Right lobe of liver (tissue), 6 donors: Measurements from ENCODE around the gene CUL1. TPM values are rescaled to one million over a fixed set of nuclear protein-coding genes. Genes with fewer than 3 reads are reported as not detected.
A peak's percentile ranks its signal among the peaks of the same experiment; 100 is the strongest.

Source experiments
- ATAC-seq, 4 donors: fragments of 200-7000 bp; cut with Tn5 transposase; one replicate each; pipeline ENCODE4 v1.9.1; 2020; ENCODE audit warnings: mild to moderate bottlenecking in 4 of 4, moderate library complexity in 4 of 4
- DNase-seq, 3 donors: peaks; one replicate each; pipeline ENCODE4 v3.0.0-alpha.2; 2020
- H3K27ac ChIP-seq, 3 donors: fragments of 200-600 bp; one replicate each; pipeline ENCODE4 v1.8.0; 2022
- H3K27me3 ChIP-seq, 2 donors: fragments of 200-600 bp; one replicate each; pipeline ENCODE4 v1.8.0; 2022
- H3K36me3 ChIP-seq, 4 donors: fragments of 200-600 bp; sonication (generic) in 1 of 4; one replicate each; pipeline versions ENCODE4 v1.5.1 to v1.8.0; 2017 to 2022; ENCODE audit warnings: control low read depth in 1 of 4
- H3K4me1 ChIP-seq, 4 donors: fragments of 200-600 bp; sonication (generic) in 1 of 4; one replicate each; pipeline versions ENCODE4 v1.5.1 to v1.8.0; 2017 to 2022; ENCODE audit warnings: control low read depth in 1 of 4
- H3K4me3 ChIP-seq, 3 donors: fragments of 200-600 bp; one replicate each; pipeline ENCODE4 v1.8.0; 2022
- H3K9me3 ChIP-seq, 4 donors: fragments of 200-600 bp; sonication (generic) in 1 of 4; one replicate each; pipeline versions ENCODE4 v1.5.1 to v1.8.0; 2017 to 2022; ENCODE audit warnings: control low read depth in 1 of 4
- POLR2A ChIP-seq: fragments of 450-650 bp; IDR thresholded peaks from one replicate; pipeline ENCODE4 v1.6.1; 2017; ENCODE audit warnings: antibody characterized with exemption, mild to moderate bottlenecking
- WGBS: methylation state at CpG from one replicate; pipeline ENCODE4 v1.1.6; 2018; ENCODE audit warnings: low coverage, low lambda C conversion rate; ENCODE audit not compliant: insufficient coverage; ENCODE audit errors: missing lambda C conversion rate; 5-methylcytosine and 5-hydroxymethylcytosine counted together
- intact Hi-C, 2 donors: fragments of 100-400 bp; cut with DNase I; formaldehyde crosslinking; loops; one replicate each; pipeline versions ENCODE4 v1.11.2 to v1.14.1; 2022
- total RNA-seq, 6 experiments: library from RNA; depleted of rRNA in 2 of 6; stranded (reverse); fragments of >200 nt in 2 of 6; fragmentation: NEBNext Ultra II Directional in 3 of 6; extraction: Animal tissue kit (Norgen Biotek cat#: 25700) in 3 of 6; gene quantifications; one replicate each; pipeline versions ENCODE4 v1.1.0 to v1.2.4, GENCODE V29; 2016 to 2023
- TF ChIP-seq, protein P1 (sequence below), 4 donors: fragments of 200-600 bp in 3 of 4; fragments of 450-650 bp in 1 of 4; IDR thresholded peaks; one replicate each; pipeline versions ENCODE4 v1.5.1 to v1.8.0; 2016 to 2022; ENCODE audit warnings: antibody characterized with exemption in 4 of 4, mild to moderate bottlenecking in 2 of 4
- donor health status: DM: no; HTN: yes; CAD: no.
- donor health status: DM: no; HTN: no; CAD: no.
- donor health status: DM: no; HTN: no; CAD: no.
- donor health status: DM: no; HTN: yes; CAD: no.
- donor health status: DM: no; HTN: yes; CAD: no.

The CUL1 gene
- total RNA-seq, 6 experiments from 2014 or later = 22.3 to 46.3 (median 30.8) TPM

- WGBS = 31% methylated on average over 16 of the region's 18 CpGs
- intact Hi-C loops = no loop called here
- ATAC-seq = peak in 2 of 4 donors; percentile 16 to 19
- Histone ChIP-seq H3K4me1 (peaks cover 0 to 18% (median 9%) of the 10 kb centered on the region in 4 donors), H3K4me3 (peak overlapping the region; percentile 83 to 93 (median 91)), H3K27ac (peak overlapping the region; percentile 97 to 100 (median 99)), H3K27me3 (no peaks in the 10 kb centered on the region), H3K9me3 (no peaks in the 10 kb centered on the region), H3K36me3 (no peaks in the 10 kb centered on the region)
- DNase-seq = no peak
- peak; percentile 22 for TF ChIP-seq POLR2A
- TF ChIP-seq, protein P1, sequence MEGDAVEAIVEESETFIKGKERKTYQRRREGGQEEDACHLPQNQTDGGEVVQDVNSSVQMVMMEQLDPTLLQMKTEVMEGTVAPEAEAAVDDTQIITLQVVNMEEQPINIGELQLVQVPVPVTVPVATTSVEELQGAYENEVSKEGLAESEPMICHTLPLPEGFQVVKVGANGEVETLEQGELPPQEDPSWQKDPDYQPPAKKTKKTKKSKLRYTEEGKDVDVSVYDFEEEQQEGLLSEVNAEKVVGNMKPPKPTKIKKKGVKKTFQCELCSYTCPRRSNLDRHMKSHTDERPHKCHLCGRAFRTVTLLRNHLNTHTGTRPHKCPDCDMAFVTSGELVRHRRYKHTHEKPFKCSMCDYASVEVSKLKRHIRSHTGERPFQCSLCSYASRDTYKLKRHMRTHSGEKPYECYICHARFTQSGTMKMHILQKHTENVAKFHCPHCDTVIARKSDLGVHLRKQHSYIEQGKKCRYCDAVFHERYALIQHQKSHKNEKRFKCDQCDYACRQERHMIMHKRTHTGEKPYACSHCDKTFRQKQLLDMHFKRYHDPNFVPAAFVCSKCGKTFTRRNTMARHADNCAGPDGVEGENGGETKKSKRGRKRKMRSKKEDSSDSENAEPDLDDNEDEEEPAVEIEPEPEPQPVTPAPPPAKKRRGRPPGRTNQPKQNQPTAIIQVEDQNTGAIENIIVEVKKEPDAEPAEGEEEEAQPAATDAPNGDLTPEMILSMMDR (IDR thresholded peaks at IDR 0.05) = no peak
Observed at GRCh38 chr7:148697256-148698006, 1.3 kb upstream of the CUL1 start.

DNA sequence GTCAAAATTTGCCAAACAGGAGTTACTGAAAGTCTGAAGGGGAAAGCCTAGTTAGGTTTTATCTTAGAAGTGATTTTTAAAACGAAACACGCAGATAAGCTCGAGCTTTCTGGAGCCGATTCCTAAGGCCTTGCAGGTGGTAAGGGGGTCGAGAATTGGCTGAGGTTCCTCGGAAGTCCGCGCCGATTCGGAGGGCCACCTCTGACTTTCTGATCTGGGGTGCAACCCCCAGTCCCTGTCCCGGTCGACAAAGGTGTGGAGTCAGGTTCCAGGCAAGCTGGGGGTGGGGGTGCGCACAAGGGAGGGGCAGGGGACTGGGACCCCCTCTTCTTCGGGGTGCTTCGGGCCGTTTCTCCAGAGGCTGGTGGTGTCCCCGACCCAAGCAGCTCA, 701 bp upstream of the CUL1 start:
- peak in 1 of 4 donors; percentile 2 for ATAC-seq
- H3K4me1 ChIP-seq = peaks cover 0 to 23% (median 9%) of the 10 kb centered on the region in 4 donors
- TF ChIP-seq POLR2A = no peak
- TF ChIP-seq, protein P1 (IDR thresholded peaks at IDR 0.05) = no peak
- WGBS = 0% methylated on average over 11 of the region's 17 CpGs
- peak in 1 of 3 donors; percentile 72 for DNase-seq
- intact Hi-C loops = no loop called here
- H3K36me3 ChIP-seq = no peaks in the 10 kb centered on the region
- no peaks in the 10 kb centered on the region for H3K9me3 ChIP-seq
- peak overlapping the region; percentile 83 to 93 (median 91) for H3K4me3 ChIP-seq
- H3K27me3 ChIP-seq = no peaks in the 10 kb centered on the region
- H3K27ac ChIP-seq = peak overlapping the region; percentile 97 to 100 (median 99)

GRCh38 chr7:148699024-148699781, 500 bp downstream of the CUL1 start:
- Histone ChIP-seq H3K27me3 (no peaks in the 10 kb centered on the region), H3K27ac (peak overlapping the region; percentile 97 to 100 (median 99)), H3K4me3 (peak overlapping the region; percentile 83 to 93 (median 91)), H3K4me1 (peaks cover 0 to 24% (median 12%) of the 10 kb centered on the region in 4 donors), H3K9me3 (no peaks in the 10 kb centered on the region), H3K36me3 (no peaks in the 10 kb centered on the region)
- intact Hi-C loops = no loop called here
- DNase-seq (peak; percentile 74 to 84 (median 80)), ATAC-seq (peak; percentile 57 to 78 (median 68))
- peak; percentile 61 for TF ChIP-seq POLR2A
- TF ChIP-seq, protein P1 (IDR thresholded peaks at IDR 0.05) = no peak
- WGBS = 0% methylated on average over 27 of the region's 107 CpGs

DNA sequence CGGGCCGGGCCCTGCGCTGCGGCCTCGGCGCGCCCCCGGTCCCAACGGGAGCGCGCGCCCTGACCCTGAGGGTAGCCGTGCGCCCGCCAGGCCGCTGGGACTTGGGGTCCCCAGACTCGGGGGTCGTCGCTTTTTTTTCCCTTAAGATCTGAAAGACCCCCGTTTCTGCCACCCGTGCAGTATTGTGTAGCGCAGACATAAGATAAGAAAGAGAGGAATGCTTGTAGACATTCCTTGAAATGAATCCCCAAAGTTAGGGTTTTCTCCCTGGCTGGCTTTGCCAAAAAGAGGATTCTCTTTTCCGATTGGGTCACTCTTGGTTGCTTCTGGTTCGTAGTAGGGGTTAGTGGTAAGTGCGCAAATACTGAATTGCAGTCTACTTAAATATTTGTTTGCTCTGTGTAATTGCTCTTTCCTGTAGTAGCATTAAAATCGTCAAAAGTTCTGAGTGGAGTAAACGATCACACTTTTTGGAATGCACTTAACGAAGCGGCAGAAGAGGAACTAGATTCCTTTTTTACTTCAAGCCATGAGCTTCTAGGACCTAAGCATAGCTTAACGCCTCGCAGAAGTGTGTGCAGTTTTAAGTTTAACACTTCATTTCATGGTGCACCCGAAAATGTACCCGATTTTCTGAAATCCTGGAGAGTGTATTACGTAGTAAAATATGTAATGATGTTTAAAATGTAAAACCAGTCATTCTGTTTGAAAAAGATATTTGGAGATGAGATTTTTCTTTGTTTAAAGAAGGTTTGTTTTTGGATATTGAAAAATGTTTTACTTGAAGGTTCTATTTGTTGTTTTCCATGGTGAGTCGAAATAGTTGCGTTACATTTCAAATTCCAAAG, 1.3 kb downstream of the CUL1 start:
- intact Hi-C loops = no loop called here
- peak; percentile 32 for TF ChIP-seq POLR2A
- TF ChIP-seq, protein P1 (IDR thresholded peaks at IDR 0.05) = no peak
- no peaks in the 10 kb centered on the region for H3K27me3 ChIP-seq
- H3K4me3 ChIP-seq = peak overlapping the region; percentile 83 to 93 (median 91)
- H3K4me1 ChIP-seq = peaks cover 0 to 30% (median 16%) of the 10 kb centered on the region in 4 donors
- no peaks in the 10 kb centered on the region for H3K36me3 ChIP-seq
- ATAC-seq = peak; percentile 47 to 54 (median 51)
- no peak for DNase-seq
- WGBS = 1% methylated on average over 20 of the region's 36 CpGs
- H3K27ac ChIP-seq = peak overlapping the region; percentile 97 to 100 (median 99)
- no peaks in the 10 kb centered on the region for H3K9me3 ChIP-seq
